ENCODE measurements around the gene MLLT3. TPM values are rescaled to one million over a fixed set of nuclear protein-coding genes. Genes with fewer than 3 reads are reported as not detected.
A peak's percentile ranks its signal among the peaks of the same experiment; 100 is the strongest.

Gene MLLT3
- total RNA-seq, 2 experiments from 2014 or later = 53.4 to 57.5 TPM

- Mint-ChIP-seq H3K4me1 (peaks cover 77% of the 10 kb centered on the region), H3K27me3 (no peaks in the 10 kb centered on the region), H3K36me3 (ENCODE audit: low read depth) (peaks cover 23% of the 10 kb centered on the region), H3K4me3 (no peak overlapping the region), H3K27ac (peak overlapping the region; percentile 4), H3K9me3 (peaks cover 2% of the 10 kb centered on the region)
- ChIA-PET POLR2A (interaction anchor here (1.1 to 2.9 kb wide), 5 partner anchors 15 to 513 kb away, joined by 3 to 21 read pairs (median 6); partner anchors contain the start of gene MLLT3), CTCF (interaction anchor here (0.5 kb wide), 1 partner anchor 935 kb away, joined by 3 read pairs; no protein-coding TSS in a partner anchor)
- no peak for DNase-seq
These were observed 110.2 kb downstream of the MLLT3 start for GRCh38 chr9:20512106-20512505.

GRCh38 chr9:20511686-20512085 lies 110.6 kb downstream of the MLLT3 start:
- H3K36me3 Mint-ChIP-seq (ENCODE audit: low read depth) = peaks cover 23% of the 10 kb centered on the region
- peaks cover 79% of the 10 kb centered on the region for H3K4me1 Mint-ChIP-seq
- ChIA-PET CTCF (no interaction called here), POLR2A (interaction anchor here (2.1 to 2.9 kb wide), 2 partner anchors 111 to 173 kb away, joined by 9 to 21 read pairs; partner anchors contain the start of gene MLLT3)
- no peaks in the 10 kb centered on the region for H3K27me3 Mint-ChIP-seq
- no peak for DNase-seq
- H3K4me3 Mint-ChIP-seq = no peak overlapping the region
- H3K9me3 Mint-ChIP-seq = peaks cover 2% of the 10 kb centered on the region
- no peak overlapping the region for H3K27ac Mint-ChIP-seq

GRCh38 chr9:20509466-20509865 lies 112.8 kb downstream of the MLLT3 start:
- no peak overlapping the region for H3K27ac Mint-ChIP-seq
- peaks cover 29% of the 10 kb centered on the region for H3K36me3 Mint-ChIP-seq (ENCODE audit: low read depth)
- peaks cover 2% of the 10 kb centered on the region for H3K9me3 Mint-ChIP-seq
- ChIA-PET CTCF (no interaction called here), POLR2A (no interaction called here)
- no peak for DNase-seq
- no peak overlapping the region for H3K4me3 Mint-ChIP-seq
- H3K27me3 Mint-ChIP-seq = no peaks in the 10 kb centered on the region
- peaks cover 72% of the 10 kb centered on the region for H3K4me1 Mint-ChIP-seq

DNA sequence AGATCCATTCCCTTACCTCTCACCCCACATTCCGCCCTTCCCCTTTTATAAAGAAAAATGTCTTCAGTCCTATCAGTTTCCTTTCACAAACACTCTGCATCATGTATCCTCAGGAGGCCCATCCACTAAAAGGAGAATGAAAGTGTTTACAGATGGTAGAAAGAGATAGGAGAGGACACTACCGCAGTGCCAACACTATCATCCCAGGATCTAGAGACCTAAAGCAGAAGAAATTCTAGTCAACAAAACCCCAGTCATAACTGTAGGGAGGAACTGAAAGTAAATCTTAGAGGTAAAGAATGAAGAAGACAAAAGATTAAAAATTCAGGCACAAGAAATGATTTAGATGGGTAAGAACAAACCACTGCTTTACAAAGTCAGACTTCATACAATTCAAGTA lies 114.1 kb downstream of the MLLT3 start:
- peaks cover 26% of the 10 kb centered on the region for H3K36me3 Mint-ChIP-seq (ENCODE audit: low read depth)
- peak; percentile 34 for DNase-seq
- H3K9me3 Mint-ChIP-seq = peaks cover 2% of the 10 kb centered on the region
- peak overlapping the region; percentile 1 for H3K27ac Mint-ChIP-seq
- ChIA-PET CTCF (no interaction called here), POLR2A (no interaction called here)
- peaks cover 68% of the 10 kb centered on the region for H3K4me1 Mint-ChIP-seq
- H3K27me3 Mint-ChIP-seq = no peaks in the 10 kb centered on the region
- H3K4me3 Mint-ChIP-seq = no peak overlapping the region

DNA sequence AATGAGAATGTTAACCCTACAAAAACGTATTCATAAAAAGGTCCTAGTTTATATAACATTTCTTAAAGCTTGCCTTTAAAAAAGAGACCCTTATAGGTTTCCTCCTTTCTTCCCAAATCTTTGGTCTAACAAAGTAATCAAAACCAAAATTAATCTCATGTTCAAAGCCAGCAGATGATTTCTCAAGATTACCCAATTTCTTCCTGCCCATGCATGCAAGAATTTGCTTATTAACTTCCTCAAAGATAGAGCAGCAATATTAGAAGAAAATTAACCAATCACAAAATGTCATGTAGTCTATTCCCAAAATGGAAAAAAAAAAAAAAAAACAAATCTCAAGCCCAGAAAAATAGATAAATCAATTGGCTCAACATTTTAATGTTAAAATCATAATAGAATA lies 114.9 kb downstream of the MLLT3 start:
- Mint-ChIP-seq H3K9me3 (peaks cover 2% of the 10 kb centered on the region), H3K36me3 (ENCODE audit: low read depth) (peaks cover 26% of the 10 kb centered on the region), H3K27ac (no peak overlapping the region), H3K27me3 (no peaks in the 10 kb centered on the region), H3K4me1 (peaks cover 59% of the 10 kb centered on the region), H3K4me3 (no peak overlapping the region)
- POLR2A ChIA-PET = no interaction called here
- CTCF ChIA-PET = no interaction called here
- no peak for DNase-seq

- Mint-ChIP-seq H3K4me1 (peaks cover 48% of the 10 kb centered on the region), H3K36me3 (ENCODE audit: low read depth) (peaks cover 26% of the 10 kb centered on the region), H3K27me3 (no peaks in the 10 kb centered on the region), H3K27ac (no peak overlapping the region), H3K9me3 (peaks cover 2% of the 10 kb centered on the region), H3K4me3 (no peak overlapping the region)
- no peak for DNase-seq
- CTCF ChIA-PET = no interaction called here
- POLR2A ChIA-PET = no interaction called here
These were observed 116.0 kb downstream of the MLLT3 start for GRCh38 chr9:20506099-20506900.

- Mint-ChIP-seq H3K4me1 (peaks cover 48% of the 10 kb centered on the region), H3K36me3 (ENCODE audit: low read depth) (peaks cover 28% of the 10 kb centered on the region), H3K27ac (no peak overlapping the region), H3K9me3 (peaks cover 4% of the 10 kb centered on the region), H3K27me3 (no peaks in the 10 kb centered on the region), H3K4me3 (no peak overlapping the region)
- ChIA-PET CTCF (no interaction called here), POLR2A (no interaction called here)
- no peak for DNase-seq
These were observed 116.7 kb downstream of the MLLT3 start for GRCh38 chr9:20505574-20505973.

DNA sequence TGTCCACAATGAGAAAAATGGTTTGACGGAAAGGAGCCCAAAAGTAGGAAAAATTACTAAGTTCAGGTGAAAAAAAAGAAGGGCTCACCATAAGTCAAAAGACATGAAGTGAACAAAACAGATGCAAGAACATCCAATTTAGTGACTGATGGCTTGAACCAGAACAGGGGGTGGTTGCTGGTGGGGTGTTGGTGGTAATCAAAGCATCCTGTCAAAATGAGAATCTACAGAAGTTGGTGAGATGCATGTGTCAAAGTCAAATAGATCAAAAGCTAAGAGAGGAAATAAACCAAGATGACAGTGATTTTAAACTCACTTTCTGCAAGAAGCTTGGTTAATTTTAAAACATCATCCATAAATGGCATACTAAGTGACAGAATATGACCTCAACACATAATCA lies 117.4 kb downstream of the MLLT3 start:
- Mint-ChIP-seq H3K27ac (no peak overlapping the region), H3K4me1 (peaks cover 48% of the 10 kb centered on the region), H3K27me3 (no peaks in the 10 kb centered on the region), H3K9me3 (peaks cover 2% of the 10 kb centered on the region), H3K4me3 (no peak overlapping the region), H3K36me3 (ENCODE audit: low read depth) (peaks cover 26% of the 10 kb centered on the region)
- DNase-seq = no peak
- CTCF ChIA-PET = no interaction called here
- POLR2A ChIA-PET = no interaction called here

GRCh38 chr9:20500101-20500500 lies 122.2 kb downstream of the MLLT3 start:
- H3K36me3 Mint-ChIP-seq (ENCODE audit: low read depth) = peaks cover 20% of the 10 kb centered on the region
- CTCF ChIA-PET = no interaction called here
- H3K4me3 Mint-ChIP-seq = no peak overlapping the region
- peaks cover 18% of the 10 kb centered on the region for H3K4me1 Mint-ChIP-seq
- no peaks in the 10 kb centered on the region for H3K27me3 Mint-ChIP-seq
- peaks cover 2% of the 10 kb centered on the region for H3K9me3 Mint-ChIP-seq
- no peak overlapping the region for H3K27ac Mint-ChIP-seq
- DNase-seq = no peak
- POLR2A ChIA-PET = interaction anchor here (1.1 kb wide), 1 partner anchor 122 kb away, joined by 3 read pairs; the partner anchor contains the start of gene MLLT3

GRCh38 chr9:20499013-20499412 lies 123.3 kb downstream of the MLLT3 start:
- Mint-ChIP-seq H3K27ac (no peak overlapping the region), H3K27me3 (no peaks in the 10 kb centered on the region), H3K36me3 (ENCODE audit: low read depth) (peaks cover 17% of the 10 kb centered on the region), H3K4me1 (peaks cover 11% of the 10 kb centered on the region), H3K9me3 (peaks cover 2% of the 10 kb centered on the region), H3K4me3 (no peak overlapping the region)
- ChIA-PET POLR2A (no interaction called here), CTCF (interaction anchor here (0.7 kb wide), 1 partner anchor 552 kb away, joined by 3 read pairs; no protein-coding TSS in a partner anchor)
- no peak for DNase-seq

DNA sequence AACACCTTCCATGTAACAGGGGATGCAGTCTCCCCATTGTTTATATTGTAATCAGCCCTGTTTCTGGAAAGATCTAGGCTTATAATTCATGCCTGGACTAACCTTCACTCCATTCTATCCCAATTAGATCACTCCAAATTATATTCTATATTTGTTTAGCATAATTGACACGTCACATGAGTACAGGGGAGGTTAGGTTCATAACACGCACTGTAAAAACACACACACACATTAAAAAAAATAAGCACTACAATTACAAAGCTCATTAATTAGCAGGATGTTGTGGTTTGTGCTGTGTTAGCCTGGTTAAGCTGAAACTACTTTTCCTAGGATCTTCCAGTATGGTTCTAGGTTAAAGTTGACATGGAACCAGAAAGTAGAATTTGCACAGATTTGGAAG lies 126.0 kb downstream of the MLLT3 start:
- H3K27ac Mint-ChIP-seq = no peak overlapping the region
- peaks cover 9% of the 10 kb centered on the region for H3K4me1 Mint-ChIP-seq

GRCh38 chr9:20495098-20495497 lies 127.2 kb downstream of the MLLT3 start:
- no peak overlapping the region for H3K27ac Mint-ChIP-seq
- no peak overlapping the region for H3K4me3 Mint-ChIP-seq
- POLR2A ChIA-PET = interaction anchor here (1.2 kb wide), 1 partner anchor 190 kb away, joined by 3 read pairs; no protein-coding TSS in a partner anchor
- no peaks in the 10 kb centered on the region for H3K9me3 Mint-ChIP-seq
- no peaks in the 10 kb centered on the region for H3K27me3 Mint-ChIP-seq
- H3K4me1 Mint-ChIP-seq = peaks cover 9% of the 10 kb centered on the region
- CTCF ChIA-PET = interaction anchor here (0.6 kb wide), 1 partner anchor 47 kb away, joined by 3 read pairs; no protein-coding TSS in a partner anchor
- DNase-seq = no peak
- peaks cover 5% of the 10 kb centered on the region for H3K36me3 Mint-ChIP-seq (ENCODE audit: low read depth)

More for the DNA sequence above, 126.0 kb downstream of the MLLT3 start:
- ChIA-PET CTCF (no interaction called here), POLR2A (no interaction called here)
- no peak for DNase-seq
- Mint-ChIP-seq H3K27me3 (no peaks in the 10 kb centered on the region), H3K4me3 (no peak overlapping the region), H3K36me3 (ENCODE audit: low read depth) (peaks cover 8% of the 10 kb centered on the region), H3K9me3 (peaks cover 2% of the 10 kb centered on the region)

GRCh38 chr9:20494035-20494434 lies 128.3 kb downstream of the MLLT3 start:
- no peak for DNase-seq
- no peaks in the 10 kb centered on the region for H3K9me3 Mint-ChIP-seq
- H3K36me3 Mint-ChIP-seq (ENCODE audit: low read depth) = peaks cover 5% of the 10 kb centered on the region
- CTCF ChIA-PET = no interaction called here
- no peaks in the 10 kb centered on the region for H3K27me3 Mint-ChIP-seq
- peaks cover 9% of the 10 kb centered on the region for H3K4me1 Mint-ChIP-seq
- no peak overlapping the region for H3K4me3 Mint-ChIP-seq
- POLR2A ChIA-PET = interaction anchor here (1.2 kb wide), 1 partner anchor 191 kb away, joined by 3 read pairs; no protein-coding TSS in a partner anchor
- no peak overlapping the region for H3K27ac Mint-ChIP-seq

DNA sequence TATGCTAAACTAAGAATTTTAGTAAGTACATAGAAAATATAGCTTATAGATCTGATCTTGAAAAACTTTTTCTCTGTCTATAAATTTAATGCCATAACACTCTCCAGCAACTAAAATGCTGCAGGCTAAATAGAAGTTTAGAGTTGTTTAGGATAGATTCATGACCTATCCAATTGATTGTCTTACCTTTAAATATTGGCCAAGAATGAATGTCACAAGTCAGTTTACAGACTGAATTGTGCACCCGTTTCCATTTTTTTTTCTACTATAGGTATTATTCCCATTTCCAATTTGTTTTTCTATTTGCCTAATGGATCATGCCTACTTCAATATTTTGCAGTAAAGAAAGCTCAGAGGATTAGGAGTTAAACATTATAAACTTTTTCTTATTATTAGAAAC lies 129.5 kb downstream of the MLLT3 start:
- POLR2A ChIA-PET = no interaction called here
- Mint-ChIP-seq H3K9me3 (no peaks in the 10 kb centered on the region), H3K4me3 (no peak overlapping the region), H3K4me1 (peaks cover 9% of the 10 kb centered on the region), H3K27me3 (no peaks in the 10 kb centered on the region), H3K36me3 (ENCODE audit: low read depth) (peaks cover 4% of the 10 kb centered on the region), H3K27ac (no peak overlapping the region)
- CTCF ChIA-PET = no interaction called here
- DNase-seq = no peak

All from activated CD4-positive, alpha-beta memory T cell treated with anti-CD3 and anti-CD28 coated beads, Interleukin-2, amount 10 ng/mL, durations not matched to agents 7 days and 5 days (primary cell).